Suprapubic skin (tissue), 4 donors: ENCODE measurements around the gene MTRF1L. TPM values are rescaled to one million over a fixed set of nuclear protein-coding genes. Genes with fewer than 3 reads are reported as not detected.
A peak's percentile ranks its signal among the peaks of the same experiment; 100 is the strongest.

Source experiments
- DNase-seq, 2 donors: peaks; one replicate each; pipeline ENCODE4 v3.0.0-alpha.2; 2019; ENCODE audit warnings: low spot score in 2 of 2
- H3K27ac ChIP-seq: fragments of 200-600 bp; sonication (generic); one replicate; pipeline ENCODE4 v1.5.1; 2019
- H3K27me3 ChIP-seq: fragments of 200-600 bp; sonication (generic); one replicate; pipeline ENCODE4 v1.5.1; 2019
- H3K36me3 ChIP-seq: fragments of 200-600 bp; sonication (generic); one replicate; pipeline ENCODE4 v1.5.1; 2019
- H3K4me1 ChIP-seq: fragments of 200-600 bp; sonication (generic); one replicate; pipeline ENCODE4 v1.5.1; 2019
- H3K4me3 ChIP-seq: fragments of 200-600 bp; sonication (generic); one replicate; pipeline ENCODE4 v1.5.1; 2019; ENCODE audit warnings: mild to moderate bottlenecking
- H3K9me3 ChIP-seq: fragments of 200-600 bp; sonication (generic); one replicate; pipeline ENCODE4 v1.5.1; 2019
- EP300 ChIP-seq: sonication (generic); formaldehyde crosslinking; IDR thresholded peaks from one replicate; pipeline ENCODE4 v1.6.1; 2017; ENCODE audit warnings: antibody characterized with exemption
- POLR2A ChIP-seq, 2 donors: fragments of 450-650 bp; IDR thresholded peaks; one replicate each; pipeline ENCODE4 v1.6.1; 2017; ENCODE audit warnings: antibody characterized with exemption in 2 of 2, mild to moderate bottlenecking in 2 of 2, moderate library complexity in 2 of 2
- POLR2AphosphoS5 ChIP-seq, 3 donors: sonication (generic); formaldehyde crosslinking; IDR thresholded peaks; one replicate each; pipeline ENCODE4 v1.6.1; 2017; ENCODE audit warnings: antibody characterized with exemption in 3 of 3
- WGBS: methylation state at CpG from one replicate; pipeline ENCODE4 v1.1.5; 2018; 5-methylcytosine and 5-hydroxymethylcytosine counted together
- total RNA-seq, 4 donors: library from RNA; depleted of rRNA; stranded (reverse); fragments of >200 nt; gene quantifications; one replicate each; pipeline ENCODE4 v1.1.0, GENCODE V29; 2016
- TF ChIP-seq, protein P1 (sequence below), 2 donors: fragments of 200-600 bp in 1 of 2; fragments of 450-650 bp in 1 of 2; sonication (generic) in 1 of 2; IDR thresholded peaks; one replicate each; pipeline ENCODE4 v1.5.1; 2016 to 2019; ENCODE audit warnings: antibody characterized with exemption in 2 of 2, mild to moderate bottlenecking in 1 of 2, moderate library complexity in 1 of 2

MTRF1L gene
- 10 to 100 TPM; 10.7 to 16.5 (median 12.3) TPM for total RNA-seq

GRCh38 chr6:153002613-153003365 lies at the start of gene MTRF1L:
Gene MTRF1L, minus strand, starts transcription at chr6:153002709. Its CDS starts 24 bp downstream, at chr6:153002685.
- peaks cover 42% of the 10 kb centered on the region for H3K4me1 ChIP-seq
- WGBS = under 1% methylated on average over 24 of the region's 52 CpGs
- DNase-seq = peak; percentile 95 to 96

GRCh38 chr6:153051801-153052200 lies 49.3 kb upstream of the MTRF1L start:
- H3K27me3 ChIP-seq = no peaks in the 10 kb centered on the region
- no peak overlapping the region for H3K27ac ChIP-seq
- DNase-seq = no peak
- H3K36me3 ChIP-seq = no peaks in the 10 kb centered on the region
- no peak overlapping the region for H3K4me3 ChIP-seq
- H3K9me3 ChIP-seq = no peaks in the 10 kb centered on the region
- TF ChIP-seq POLR2AphosphoS5 (IDR thresholded peaks at IDR 0.05) (no peak), POLR2A (IDR thresholded peaks at IDR 0.05) (no peak), EP300 (no peak)
- TF ChIP-seq, protein P1, sequence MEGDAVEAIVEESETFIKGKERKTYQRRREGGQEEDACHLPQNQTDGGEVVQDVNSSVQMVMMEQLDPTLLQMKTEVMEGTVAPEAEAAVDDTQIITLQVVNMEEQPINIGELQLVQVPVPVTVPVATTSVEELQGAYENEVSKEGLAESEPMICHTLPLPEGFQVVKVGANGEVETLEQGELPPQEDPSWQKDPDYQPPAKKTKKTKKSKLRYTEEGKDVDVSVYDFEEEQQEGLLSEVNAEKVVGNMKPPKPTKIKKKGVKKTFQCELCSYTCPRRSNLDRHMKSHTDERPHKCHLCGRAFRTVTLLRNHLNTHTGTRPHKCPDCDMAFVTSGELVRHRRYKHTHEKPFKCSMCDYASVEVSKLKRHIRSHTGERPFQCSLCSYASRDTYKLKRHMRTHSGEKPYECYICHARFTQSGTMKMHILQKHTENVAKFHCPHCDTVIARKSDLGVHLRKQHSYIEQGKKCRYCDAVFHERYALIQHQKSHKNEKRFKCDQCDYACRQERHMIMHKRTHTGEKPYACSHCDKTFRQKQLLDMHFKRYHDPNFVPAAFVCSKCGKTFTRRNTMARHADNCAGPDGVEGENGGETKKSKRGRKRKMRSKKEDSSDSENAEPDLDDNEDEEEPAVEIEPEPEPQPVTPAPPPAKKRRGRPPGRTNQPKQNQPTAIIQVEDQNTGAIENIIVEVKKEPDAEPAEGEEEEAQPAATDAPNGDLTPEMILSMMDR (IDR thresholded peaks at IDR 0.05) = no peak
- H3K4me1 ChIP-seq = no peaks in the 10 kb centered on the region

More at GRCh38 chr6:153002613-153003365, at the start of gene MTRF1L:
- Histone ChIP-seq H3K4me3 (peak within 1 kb of the TSS; percentile 83), H3K27me3 (no peaks in the 10 kb centered on the region), H3K27ac (peak within 1 kb of the TSS; percentile 89), H3K9me3 (no peaks in the 10 kb centered on the region), H3K36me3 (peaks cover 5% of the 10 kb centered on the region)
- TF ChIP-seq POLR2AphosphoS5 (IDR thresholded peaks at IDR 0.05) = peak; percentile 6 to 57 (median 27)
- TF ChIP-seq, protein P1 (IDR thresholded peaks at IDR 0.05) = no peak
- TF ChIP-seq POLR2A (IDR thresholded peaks at IDR 0.05) = peak; percentile 52 to 69
- no peak for TF ChIP-seq EP300

DNA sequence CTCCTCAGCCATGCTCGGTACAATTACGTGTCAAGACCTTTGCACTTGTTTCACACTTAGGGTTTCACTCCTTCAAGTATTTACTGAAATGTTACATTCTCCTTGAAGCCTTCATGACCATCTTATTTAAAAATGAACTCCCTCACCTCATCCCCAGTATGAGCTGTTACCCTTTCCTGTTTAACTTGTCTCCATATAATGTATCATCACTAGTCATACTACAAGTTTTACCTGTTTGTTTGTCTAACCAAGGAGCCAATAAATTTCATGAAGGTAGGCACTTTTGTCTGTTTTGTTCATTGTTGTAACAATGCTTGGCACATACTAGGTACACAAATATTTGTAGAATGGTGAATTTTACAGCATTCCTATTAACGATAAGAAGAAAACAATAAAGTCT lies 46.1 kb upstream of the MTRF1L start:
- no peak for TF ChIP-seq POLR2A (IDR thresholded peaks at IDR 0.05)
- no peak for TF ChIP-seq EP300
- TF ChIP-seq POLR2AphosphoS5 (IDR thresholded peaks at IDR 0.05) = no peak
- TF ChIP-seq, protein P1 (IDR thresholded peaks at IDR 0.05) = no peak
- Histone ChIP-seq H3K27ac (no peak overlapping the region), H3K36me3 (no peaks in the 10 kb centered on the region), H3K9me3 (no peaks in the 10 kb centered on the region), H3K27me3 (no peaks in the 10 kb centered on the region), H3K4me1 (no peaks in the 10 kb centered on the region), H3K4me3 (no peak overlapping the region)
- DNase-seq = no peak
- 94% methylated on average over 3 of the region's 3 CpGs for WGBS

- Histone ChIP-seq H3K27me3 (no peaks in the 10 kb centered on the region), H3K27ac (no peak overlapping the region), H3K4me1 (no peaks in the 10 kb centered on the region), H3K9me3 (no peaks in the 10 kb centered on the region), H3K4me3 (no peak overlapping the region), H3K36me3 (no peaks in the 10 kb centered on the region)
- 44% methylated on average over 2 of the region's 2 CpGs for WGBS
- no peak for TF ChIP-seq POLR2A (IDR thresholded peaks at IDR 0.05)
- TF ChIP-seq, protein P1 (IDR thresholded peaks at IDR 0.05) = no peak
- no peak for TF ChIP-seq POLR2AphosphoS5 (IDR thresholded peaks at IDR 0.05)
- TF ChIP-seq EP300 = no peak
- DNase-seq = no peak
Measured at GRCh38 chr6:153047386-153047785, 44.9 kb upstream of the MTRF1L start.

- Histone ChIP-seq H3K27ac (no peak overlapping the region), H3K9me3 (no peaks in the 10 kb centered on the region), H3K4me3 (no peak overlapping the region), H3K27me3 (no peaks in the 10 kb centered on the region), H3K4me1 (no peaks in the 10 kb centered on the region), H3K36me3 (no peaks in the 10 kb centered on the region)
- TF ChIP-seq POLR2A (IDR thresholded peaks at IDR 0.05) (no peak), POLR2AphosphoS5 (IDR thresholded peaks at IDR 0.05) (no peak), EP300 (no peak)
- TF ChIP-seq, protein P1 (IDR thresholded peaks at IDR 0.05) = no peak
- DNase-seq = no peak
Measured at GRCh38 chr6:153045271-153045670, 42.8 kb upstream of the MTRF1L start.
